CD14-positive monocyte (primary cell): Measurements from ENCODE around the gene SUSD4. TPM values are rescaled to one million over a fixed set of nuclear protein-coding genes. Genes with fewer than 3 reads are reported as not detected.

ENCODE experiments used
- DNase-seq, 3 donors: peaks; one replicate each; pipeline ENCODE4 v3.0.0-alpha.2; 2011 to 2022
- H2AFZ ChIP-seq: 2 replicates; pipeline ENCODE4 v1.6.0; 2012; ENCODE audit warnings: mild to moderate bottlenecking, low read depth, low read length, inconsistent platforms; ENCODE audit not compliant: insufficient read depth, poor library complexity, severe bottlenecking
- H3K27ac ChIP-seq, 2 donors: 1 replicate in 1 of 2; 2 replicates in 1 of 2; pipeline ENCODE4 v1.5.1; 2012 to 2013; ENCODE audit warnings: low read length in 2 of 2, control low read depth in 1 of 2, inconsistent platforms in 1 of 2, low read depth in 1 of 2, mild to moderate bottlenecking in 1 of 2
- H3K27me3 ChIP-seq, 2 donors: one replicate each; pipeline versions ENCODE4 v1.6.0 to v1.6.1; 2011 to 2013; ENCODE audit warnings: low read length in 2 of 2; ENCODE audit not compliant: control insufficient read depth in 2 of 2, insufficient read depth in 2 of 2
- H3K36me3 ChIP-seq, 2 donors: replicated peaks in 1 of 2; 1 replicate in 1 of 2; 2 replicates in 1 of 2; pipeline versions ENCODE4 v1.5.1 to v1.6.1; 2012 to 2013; ENCODE audit warnings: low read length in 2 of 2, control low read depth in 1 of 2, inconsistent platforms in 1 of 2, mild to moderate bottlenecking in 1 of 2; ENCODE audit not compliant: insufficient read depth in 2 of 2, control insufficient read depth in 1 of 2
- H3K4me1 ChIP-seq, 2 donors: 1 replicate in 1 of 2; 2 replicates in 1 of 2; pipeline versions ENCODE4 v1.5.1 to v1.6.1; 2012 to 2013; ENCODE audit warnings: low read length in 2 of 2, control low read depth in 1 of 2, inconsistent platforms in 1 of 2, mild to moderate bottlenecking in 1 of 2, moderate library complexity in 1 of 2; ENCODE audit not compliant: insufficient read depth in 2 of 2, control insufficient read depth in 1 of 2
- H3K4me2 ChIP-seq: replicated peaks from 2 replicates; pipeline ENCODE3; 2012; ENCODE audit warnings: low read length, moderate library complexity, mild to moderate bottlenecking; ENCODE audit not compliant: poor library complexity, severe bottlenecking; ENCODE audit errors: extremely low read depth
- H3K4me3 ChIP-seq, 3 experiments: fragments of 200-600 bp in 1 of 3; sonication (generic) in 1 of 3; replicated peaks in 1 of 3; 1 replicate in 2 of 3; 2 replicates in 1 of 3; pipeline ENCODE4 v1.5.1; 2011 to 2013; ENCODE audit warnings: low read length in 3 of 3, mild to moderate bottlenecking in 3 of 3, control low read depth in 2 of 3, low read depth in 2 of 3, inconsistent platforms in 1 of 3, moderate library complexity in 1 of 3
- H3K79me2 ChIP-seq: 2 replicates; pipeline ENCODE4 v1.6.0; 2012; ENCODE audit warnings: mild to moderate bottlenecking, control low read depth, inconsistent platforms, low read length, moderate library complexity; ENCODE audit not compliant: insufficient read depth
- H3K9ac ChIP-seq: 2 replicates; pipeline ENCODE4 v1.6.0; 2017; ENCODE audit warnings: low read length, mild to moderate bottlenecking; ENCODE audit not compliant: insufficient read depth, poor library complexity, severe bottlenecking
- H3K9me3 ChIP-seq, 2 donors: replicated peaks in 1 of 2; 1 replicate in 1 of 2; 2 replicates in 1 of 2; pipeline versions ENCODE4 v1.5.1 to v1.6.1; 2012 to 2013; ENCODE audit warnings: low read length in 2 of 2, control low read depth in 1 of 2; ENCODE audit not compliant: control insufficient read depth in 1 of 2, insufficient read depth in 1 of 2
- H4K20me1 ChIP-seq: 2 replicates; pipeline ENCODE4 v1.6.0; 2012; ENCODE audit warnings: mild to moderate bottlenecking, low read length, control low read depth, moderate library complexity; ENCODE audit not compliant: insufficient read depth
- H3K27ac Mint-ChIP-seq, 7 donors: one replicate each; pipeline ENCODE4 v1.8.0; 2020; ENCODE audit warnings: mild to moderate bottlenecking in 7 of 7, mixed read lengths in 7 of 7, moderate library complexity in 6 of 7, inconsistent platforms in 2 of 7
- H3K27me3 Mint-ChIP-seq, 3 donors: one replicate each; pipeline ENCODE4 v1.8.0; 2021 to 2022; ENCODE audit warnings: low read depth in 3 of 3, mild to moderate bottlenecking in 3 of 3, mixed read lengths in 3 of 3, moderate library complexity in 3 of 3, inconsistent platforms in 1 of 3
- H3K36me3 Mint-ChIP-seq, 2 donors: one replicate each; pipeline ENCODE4 v1.8.0; 2020; ENCODE audit warnings: mixed read lengths in 2 of 2, inconsistent platforms in 1 of 2, mild to moderate bottlenecking in 1 of 2
- H3K4me1 Mint-ChIP-seq: one replicate; pipeline ENCODE4 v1.8.0; 2020; ENCODE audit warnings: mild to moderate bottlenecking, mixed read lengths
- H3K4me3 Mint-ChIP-seq, 2 donors: one replicate each; pipeline ENCODE4 v1.8.0; 2020; ENCODE audit warnings: mild to moderate bottlenecking in 2 of 2, mixed read lengths in 2 of 2, moderate library complexity in 1 of 2
- H3K9me3 Mint-ChIP-seq, 7 donors: one replicate each; pipeline ENCODE4 v1.8.0; 2020 to 2022; ENCODE audit warnings: mixed read lengths in 7 of 7, mild to moderate bottlenecking in 6 of 7, moderate library complexity in 6 of 7, inconsistent platforms in 2 of 7
- CTCF ChIP-seq: fragments of 200-600 bp; IDR thresholded peaks from one replicate; pipeline ENCODE4 v1.8.0; 2022; ENCODE audit warnings: antibody characterized with exemption, mild to moderate bottlenecking
- WGBS: methylation state at CpG from one replicate; pipeline ENCODE4 v1.1.5; 2013; ENCODE audit warnings: missing lambda C conversion rate; ENCODE audit not compliant: insufficient coverage; 5-methylcytosine and 5-hydroxymethylcytosine counted together
- intact Hi-C, 2 donors: fragments of 100-400 bp; cut with micrococcal nuclease; formaldehyde crosslinking; loops; one replicate each; pipeline versions ENCODE4 v1.15.0 to v1.15.1; 2023
- polyA plus RNA-seq, 3 donors: library from polyadenylated mRNA; depleted of rRNA in 1 of 3; unstranded in 2 of 3; stranded (reverse) in 1 of 3; fragments of 300-500 nt in 2 of 3; fragments of >200 nt in 1 of 3; fragmentation: Illumina TruSeq in 2 of 3; gene quantifications; 1 replicate in 2 of 3; 2 replicates in 1 of 3; pipeline ENCODE4 v1.2.3, GENCODE V29; 2012 to 2021

Gene SUSD4
- polyA plus RNA-seq, 3 donors = 0.34 to 0.92 (median 0.50) TPM

GRCh38 chr1:223349241-223349640, 14.7 kb downstream of the SUSD4 start:
- TF ChIP-seq CTCF = no peak
- Histone ChIP-seq H3K9ac (no peak overlapping the region), H2AFZ (no peak overlapping the region), H3K4me3 (no peak overlapping the region), H3K79me2 (no peaks in the 10 kb centered on the region), H3K4me1 (no peaks in the 10 kb centered on the region), H3K9me3 (no peaks in the 10 kb centered on the region), H3K27ac (no peak overlapping the region), H4K20me1 (no peaks in the 10 kb centered on the region), H3K27me3 (peaks cover 2 to 11% of the 10 kb centered on the region in 2 donors), H3K4me2 (no peak overlapping the region), H3K36me3 (no peaks in the 10 kb centered on the region)
- intact Hi-C loops = no loop called here
- WGBS = 89% methylated on average over 1 of the region's 3 CpGs
- Mint-ChIP-seq H3K27me3 (peaks cover 20 to 23% (median 22%) of the 10 kb centered on the region in 3 donors), H3K9me3 (no peaks in the 10 kb centered on the region), H3K36me3 (no peaks in the 10 kb centered on the region), H3K27ac (no peak overlapping the region), H3K4me3 (no peak overlapping the region), H3K4me1 (no peaks in the 10 kb centered on the region)
- no peak for DNase-seq

GRCh38 chr1:223348439-223348838, 15.5 kb downstream of the SUSD4 start:
- Histone ChIP-seq H3K9ac (no peak overlapping the region), H3K79me2 (no peaks in the 10 kb centered on the region), H4K20me1 (no peaks in the 10 kb centered on the region), H2AFZ (no peak overlapping the region), H3K27me3 (peaks cover 2 to 11% of the 10 kb centered on the region in 2 donors), H3K27ac (no peak overlapping the region), H3K36me3 (no peaks in the 10 kb centered on the region), H3K4me1 (no peaks in the 10 kb centered on the region), H3K4me3 (no peak overlapping the region), H3K9me3 (no peaks in the 10 kb centered on the region), H3K4me2 (no peak overlapping the region)
- H3K4me1 Mint-ChIP-seq = no peaks in the 10 kb centered on the region
- peaks cover 15 to 19% (median 16%) of the 10 kb centered on the region in 3 donors for H3K27me3 Mint-ChIP-seq
- H3K36me3 Mint-ChIP-seq = no peaks in the 10 kb centered on the region
- no peak for TF ChIP-seq CTCF
- DNase-seq = no peak
- no peak overlapping the region for H3K4me3 Mint-ChIP-seq
- no peaks in the 10 kb centered on the region for H3K9me3 Mint-ChIP-seq
- intact Hi-C loops = no loop called here
- WGBS = no CpG with 5 or more reads among the region's 2 CpGs
- H3K27ac Mint-ChIP-seq = no peak overlapping the region
